Liver (tissue), 3 donors: ENCODE results near the gene IL17RE.

ENCODE experiments used
- ATF3 ChIP-seq: IDR thresholded peaks from 2 replicates; pipeline ENCODE4 v1.6.1; 2016; ENCODE audit warnings: antibody characterized with exemption
- CTCF ChIP-seq: fragments of 150-350 bp; IDR thresholded peaks from 2 replicates; pipeline ENCODE4 v1.5.1; 2017; ENCODE audit warnings: improper control_type of control experiment, low read depth, low read length; ENCODE audit not compliant: missing input control
- EGR1 ChIP-seq, 2 donors: IDR thresholded peaks; 2 replicates each; pipeline ENCODE4 v1.6.1; 2016 to 2018; ENCODE audit warnings: antibody characterized with exemption in 2 of 2, low read depth in 2 of 2
- FOXA1 ChIP-seq: IDR thresholded peaks from 2 replicates; pipeline ENCODE4 v1.6.1; 2016; ENCODE audit warnings: antibody characterized with exemption
- GABPA ChIP-seq, 2 donors: IDR thresholded peaks in 1 of 2; conservative IDR thresholded peaks in 1 of 2; 2 replicates each; pipeline ENCODE4 v1.6.1; 2016; ENCODE audit warnings: antibody characterized with exemption in 2 of 2, mild to moderate bottlenecking in 1 of 2, moderate library complexity in 1 of 2
- JUND ChIP-seq, 2 donors: IDR thresholded peaks; 2 replicates each; pipeline ENCODE4 v1.6.1; 2016; ENCODE audit warnings: antibody characterized with exemption in 2 of 2
- MAX ChIP-seq: IDR thresholded peaks from 2 replicates; pipeline ENCODE4 v1.6.1; 2016; ENCODE audit warnings: antibody characterized with exemption
- RAD21 ChIP-seq, 2 donors: IDR thresholded peaks; 2 replicates each; pipeline ENCODE4 v1.6.1; 2016; ENCODE audit warnings: antibody characterized with exemption in 2 of 2, mild to moderate bottlenecking in 2 of 2
- RXRA ChIP-seq, 2 donors: IDR thresholded peaks; 2 replicates each; pipeline ENCODE4 v1.6.1; 2017 to 2018; ENCODE audit warnings: antibody characterized with exemption in 2 of 2, mild to moderate bottlenecking in 1 of 2
- SP1 ChIP-seq: IDR thresholded peaks from 2 replicates; pipeline ENCODE4 v1.6.1; 2018; ENCODE audit warnings: antibody characterized with exemption, mild to moderate bottlenecking
- TAF1 ChIP-seq: conservative IDR thresholded peaks from 2 replicates; pipeline ENCODE4 v1.6.1; 2016; ENCODE audit warnings: antibody characterized with exemption, mild to moderate bottlenecking
- donor health status: healthy.
- donor health status: healthy.

GRCh38 chr3:9932843-9933560 lies 30.4 kb downstream of the IL17RE start:
- TF ChIP-seq GABPA (IDR thresholded peaks at IDR 0.05 in 1 of 2, conservative IDR thresholded peaks at IDR 0.05 in 1 of 2): no peak
- TF ChIP-seq RAD21 (IDR thresholded peaks at IDR 0.05): peak; percentile 72 to 74
- TF ChIP-seq CTCF: peak; percentile 61
- no peak for TF ChIP-seq ATF3
- TF ChIP-seq RXRA (IDR thresholded peaks at IDR 0.05): no peak
- TF ChIP-seq JUND (IDR thresholded peaks at IDR 0.05): no peak
- TF ChIP-seq EGR1 (IDR thresholded peaks at IDR 0.05; ENCODE audit: low read depth in 2 of 2): no peak
- no peak for TF ChIP-seq MAX
- no peak for TF ChIP-seq SP1
- no peak for TF ChIP-seq TAF1
- TF ChIP-seq FOXA1: no peak
